Spleen (tissue), 11 donors: ENCODE results near the gene BET1L. TPM values are rescaled to one million over a fixed set of nuclear protein-coding genes. Genes with fewer than 3 reads are reported as not detected.

Experiments used
- DNase-seq: peaks from one replicate; pipeline ENCODE4 v3.0.0-alpha.2; 2020
- H3K27ac ChIP-seq, 8 donors: fragments of 200-600 bp; sonication (generic) in 7 of 8; 1 replicate in 4 of 8; 2 replicates in 4 of 8; pipeline versions ENCODE4 v1.5.0 to v1.8.0; 2016 to 2021; ENCODE audit warnings: inconsistent platforms in 4 of 8, mild to moderate bottlenecking in 4 of 8, moderate library complexity in 1 of 8
- H3K27me3 ChIP-seq, 7 donors: fragments of 200-600 bp; sonication (generic) in 6 of 7; replicated peaks in 1 of 7; 1 replicate in 4 of 7; 2 replicates in 3 of 7; pipeline versions ENCODE4 v1.5.0 to v1.8.0; 2016 to 2021; ENCODE audit warnings: inconsistent platforms in 3 of 7, mild to moderate bottlenecking in 1 of 7
- H3K36me3 ChIP-seq, 6 donors: fragments of 200-600 bp; sonication (generic) in 5 of 6; 1 replicate in 4 of 6; 2 replicates in 2 of 6; pipeline versions ENCODE4 v1.5.0 to v1.8.0; 2016 to 2021; ENCODE audit warnings: inconsistent platforms in 2 of 6
- H3K4me1 ChIP-seq, 6 donors: fragments of 200-600 bp; sonication (generic) in 5 of 6; 1 replicate in 3 of 6; 2 replicates in 3 of 6; pipeline versions ENCODE4 v1.5.0 to v1.8.0; 2016 to 2021; ENCODE audit warnings: inconsistent platforms in 3 of 6
- H3K4me3 ChIP-seq, 8 donors: fragments of 200-600 bp; sonication (generic) in 7 of 8; 1 replicate in 4 of 8; 2 replicates in 4 of 8; pipeline versions ENCODE4 v1.5.0 to v1.8.0; 2016 to 2021; ENCODE audit warnings: inconsistent platforms in 4 of 8, mild to moderate bottlenecking in 4 of 8, moderate library complexity in 2 of 8
- H3K9me3 ChIP-seq, 8 donors: fragments of 200-600 bp; sonication (generic) in 7 of 8; 1 replicate in 4 of 8; 2 replicates in 4 of 8; pipeline versions ENCODE4 v1.5.0 to v1.8.0; 2016 to 2021; ENCODE audit warnings: inconsistent platforms in 4 of 8
- CTCF ChIP-seq, 11 experiments: fragments of 200-600 bp in 7 of 11; fragments of 450-650 bp in 4 of 11; sonication (generic) in 4 of 11; IDR thresholded peaks in 8 of 11; conservative IDR thresholded peaks in 3 of 11; 1 replicate in 7 of 11; 2 replicates in 4 of 11; pipeline versions ENCODE4 v1.4.0 to v1.8.0; 2016 to 2021; ENCODE audit warnings: antibody characterized with exemption in 11 of 11, inconsistent platforms in 4 of 11, mild to moderate bottlenecking in 1 of 11
- POLR2A ChIP-seq, 3 donors: fragments of 450-650 bp; IDR thresholded peaks; one replicate each; pipeline ENCODE4 v1.5.1; 2017; ENCODE audit warnings: antibody characterized with exemption in 3 of 3, mild to moderate bottlenecking in 1 of 3
- POLR2AphosphoS5 ChIP-seq, 3 donors: sonication (generic); formaldehyde crosslinking; IDR thresholded peaks; one replicate each; pipeline ENCODE4 v1.5.1; 2017; ENCODE audit warnings: antibody characterized with exemption in 3 of 3
- WGBS, 5 donors: extraction: QIAGEN DNeasy Blood & Tissue Kit in 3 of 5; methylation state at CpG; one replicate each; pipeline versions ENCODE4 v1.1.5 to v1.1.7; 2013 to 2018; 5-methylcytosine and 5-hydroxymethylcytosine counted together
- intact Hi-C: fragments of 100-400 bp; cut with DNase I; formaldehyde crosslinking; loops from one replicate; pipeline ENCODE4 v1.15.0; 2023; ENCODE audit warnings: low total_unique reads
- polyA plus RNA-seq, 3 donors: library from polyadenylated mRNA; stranded (reverse); fragments of 200-250 nt; gene quantifications; one replicate each; pipeline ENCODE4 v1.2.1, GENCODE V29; 2013
- total RNA-seq, 7 donors: library from RNA; depleted of rRNA in 3 of 7; stranded (reverse); fragments of >200 nt in 3 of 7; fragmentation: NEBNext Ultra II Directional in 4 of 7; extraction: Animal tissue kit (Norgen Biotek cat#: 25700) in 4 of 7; gene quantifications; one replicate each; pipeline versions ENCODE4 v1.1.0 to v1.2.1, GENCODE V29; 2016 to 2021
- donor health status: healthy with polysubstance abuse.
- donor health status: DM: no; HTN: no; CAD: no; lungs with moderate emphysema.
- donor health status: DM: no; HTN: no; CAD: no.
- donor health status: Bipolar disorder and iron deficiency.
- donor health status: healthy.
- donor health status: DM: no; HTN: no; CAD: no.
- donor health status: DM: yes; HTN: yes; CAD: no.

Gene BET1L
- total and polyA plus RNA-seq, 10 donors: 16.2 to 63.5 (median 44.4) TPM

GRCh38 chr11:232783-233565, 25.8 kb upstream of the BET1L start:
- H3K4me1 ChIP-seq: peaks cover 12 to 24% (median 21%) of the 10 kb centered on the region in 6 donors
- H3K9me3 ChIP-seq: no peaks in the 10 kb centered on the region
- no peak overlapping the region for H3K4me3 ChIP-seq
- TF ChIP-seq POLR2A (IDR thresholded peaks at IDR 0.05): no peak
- TF ChIP-seq CTCF (IDR thresholded peaks at IDR 0.05 in 8 of 11, conservative IDR thresholded peaks at IDR 0.05 in 3 of 11): no peak
- TF ChIP-seq POLR2AphosphoS5 (IDR thresholded peaks at IDR 0.05): no peak
- DNase-seq: no peak
- intact Hi-C loops: no loop called here
- H3K27me3 ChIP-seq: no peaks in the 10 kb centered on the region
- 90 to 95% (median 93%) methylated on average over 20 of the region's 20 CpGs for WGBS, 5 donors
- H3K27ac ChIP-seq: no peak overlapping the region
- peaks cover 0 to 27% (median 3%) of the 10 kb centered on the region in 6 donors for H3K36me3 ChIP-seq

DNA sequence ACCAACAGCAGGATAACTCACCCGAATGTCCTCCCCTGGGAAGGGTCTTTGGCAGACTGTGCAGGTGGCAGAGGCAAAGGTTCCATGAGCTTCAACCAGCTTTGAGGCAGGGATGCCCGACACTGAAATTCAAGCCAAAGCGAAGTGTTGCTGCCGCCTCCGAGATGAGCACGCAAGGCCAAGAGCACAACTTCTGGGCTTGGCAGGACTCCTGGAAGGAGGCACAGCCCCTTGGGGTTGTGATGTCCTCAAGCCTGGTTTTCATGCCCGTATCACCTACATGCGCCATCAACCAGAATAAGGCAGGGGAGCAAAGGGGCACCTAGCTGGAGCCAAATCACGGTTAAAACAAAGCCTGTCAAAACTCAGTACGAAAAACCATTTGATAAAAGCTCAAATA, 23.2 kb upstream of the BET1L start:
- H3K27ac ChIP-seq: no peak overlapping the region
- WGBS, 5 donors: 94 to 98% (median 95%) methylated on average over 10 of the region's 10 CpGs
- no peak overlapping the region for H3K4me3 ChIP-seq
- no peak for TF ChIP-seq POLR2A (IDR thresholded peaks at IDR 0.05)
- no peaks in the 10 kb centered on the region for H3K9me3 ChIP-seq
- peaks cover 0 to 33% (median 3%) of the 10 kb centered on the region in 6 donors for H3K36me3 ChIP-seq
- H3K4me1 ChIP-seq: peaks cover 3 to 10% (median 8%) of the 10 kb centered on the region in 6 donors
- no peak for DNase-seq
- intact Hi-C loops: no loop called here
- no peaks in the 10 kb centered on the region for H3K27me3 ChIP-seq

DNA sequence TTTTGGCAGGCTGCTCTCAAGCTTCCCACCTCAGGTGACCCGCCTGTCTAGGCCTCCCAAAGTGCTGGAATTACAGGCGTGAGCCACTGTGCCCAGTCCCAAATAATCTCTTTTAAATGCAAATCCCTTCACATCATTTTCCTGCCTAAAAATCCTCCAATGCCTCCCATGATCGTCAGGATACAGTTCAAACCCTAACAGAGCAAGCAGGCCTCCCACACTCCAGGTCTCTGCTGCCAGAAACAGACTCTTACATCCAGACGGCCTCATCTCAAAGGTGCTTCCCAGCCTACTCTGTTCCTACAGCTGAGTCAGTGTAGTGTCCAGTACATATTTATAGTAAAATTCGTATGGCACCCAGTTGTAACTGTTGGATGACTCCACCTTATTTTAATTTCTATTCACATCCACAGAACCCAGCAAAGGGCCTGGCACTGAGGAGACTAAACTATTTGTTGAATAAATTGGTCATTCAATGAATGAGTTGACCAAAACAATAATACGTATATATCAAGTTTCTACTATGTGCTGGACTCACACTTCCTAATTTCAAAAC, 20.7 kb upstream of the BET1L start:
- TF ChIP-seq CTCF (IDR thresholded peaks at IDR 0.05 in 8 of 11, conservative IDR thresholded peaks at IDR 0.05 in 3 of 11) (no peak), POLR2A (IDR thresholded peaks at IDR 0.05) (no peak), POLR2AphosphoS5 (IDR thresholded peaks at IDR 0.05) (no peak)
- WGBS, 5 donors: 86 to 96% (median 91%) methylated on average over 6 of the region's 6 CpGs
- Histone ChIP-seq H3K27me3 (no peaks in the 10 kb centered on the region), H3K4me1 (no peaks in the 10 kb centered on the region), H3K9me3 (no peaks in the 10 kb centered on the region), H3K36me3 (peaks cover 0 to 43% (median 7%) of the 10 kb centered on the region in 6 donors), H3K27ac (no peak overlapping the region), H3K4me3 (no peak overlapping the region)
- no peak for DNase-seq
- intact Hi-C loops: no loop called here

- DNase-seq: no peak
- H3K4me1 ChIP-seq: no peaks in the 10 kb centered on the region
- WGBS, 5 donors: 83 to 91% (median 87%) methylated on average over 10 of the region's 10 CpGs
- TF ChIP-seq POLR2A (IDR thresholded peaks at IDR 0.05): no peak
- TF ChIP-seq CTCF (IDR thresholded peaks at IDR 0.05 in 8 of 11, conservative IDR thresholded peaks at IDR 0.05 in 3 of 11): no peak
- H3K9me3 ChIP-seq: no peaks in the 10 kb centered on the region
- no peak overlapping the region for H3K27ac ChIP-seq
- H3K4me3 ChIP-seq: no peak overlapping the region
- peaks cover 0 to 45% (median 6%) of the 10 kb centered on the region in 6 donors for H3K36me3 ChIP-seq
- intact Hi-C loops: no loop called here
- H3K27me3 ChIP-seq: no peaks in the 10 kb centered on the region
These were observed 18.7 kb upstream of the BET1L start for GRCh38 chr11:225734-226453.
